Loucy (cell line): ENCODE measurements around the gene ARIH1.
"Not testable (repeated sequence)": the region's sequence is repeated elsewhere in the genome, so short reads cannot be mapped to it uniquely, and the experiment has no call there.

Experiments used
- CTCF ChIP-seq: fragments of 200-600 bp; sonication (generic); conservative IDR thresholded peaks from 2 replicates; pipeline ENCODE4 v1.5.1; 2014; ENCODE audit warnings: mild to moderate bottlenecking, antibody characterized with exemption, low read length
- EZH2phosphoT487 ChIP-seq: fragments of 200-600 bp; IDR thresholded peaks from 2 replicates; pipeline ENCODE4 v1.6.1; 2018; ENCODE audit warnings: antibody characterized with exemption, mild to moderate bottlenecking, moderate library complexity, borderline replicate concordance

DNA sequence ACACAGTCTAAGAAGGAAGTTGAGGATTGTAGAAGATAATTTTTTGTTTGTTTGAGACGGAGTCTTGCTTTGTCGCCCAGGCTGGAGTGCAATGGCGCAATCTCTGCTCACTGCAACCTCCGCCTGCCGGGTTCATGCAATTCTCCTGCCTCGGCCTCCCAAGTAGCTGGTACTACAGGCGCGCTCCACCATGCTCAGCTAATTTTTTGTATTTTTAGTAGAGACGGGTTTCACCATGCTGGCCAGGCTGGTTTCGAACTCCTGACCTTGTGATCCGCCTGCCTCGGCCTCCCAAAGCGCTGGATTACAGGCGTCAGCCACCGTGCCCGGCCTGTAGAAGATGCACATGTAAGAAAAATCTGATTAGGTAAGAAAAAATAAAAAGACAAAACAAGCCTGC is 2.2 kb downstream of the ARIH1 start:
- TF ChIP-seq CTCF, EZH2phosphoT487: not testable (repeated sequence)
